Stimulated activated naive CD8-positive, alpha-beta T cell treated with anti-CD3 and anti-CD28 coated beads, Interleukin-15, Interleukin-2, amounts not matched to agents 100 U/mL and 50 U/mL, for 24 hours (primary cell): ENCODE measurements around the gene ZCWPW2.
A peak's percentile ranks its signal among the peaks of the same experiment; 100 is the strongest.

Experiments
- ATAC-seq: fragments of 150-1000 bp; cut with Tn5 transposase; one replicate; pipeline ENCODE4 v1.10.0; 2021
- DNase-seq: peaks from one replicate; pipeline ENCODE4 v3.0.0; 2021

ZCWPW2 gene

DNA sequence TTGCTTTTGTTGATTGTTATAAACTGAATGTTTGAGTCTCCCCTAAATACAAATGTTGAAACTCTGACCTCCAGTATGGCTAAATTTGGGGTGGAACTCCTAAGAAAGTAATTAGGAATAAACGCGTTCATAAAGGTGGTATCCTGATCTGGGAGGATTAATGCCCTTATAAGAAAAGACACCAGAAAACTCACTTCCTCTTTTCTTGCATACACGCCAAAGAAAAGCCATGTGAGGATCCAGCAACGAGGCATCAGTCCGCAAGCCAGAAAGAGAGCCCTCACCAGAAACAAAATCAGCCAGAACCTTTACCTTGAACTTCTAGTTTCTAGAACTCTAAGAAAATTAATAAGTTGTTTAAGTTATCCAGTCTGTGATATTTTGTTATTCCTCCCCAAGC, 37.5 kb downstream of the ZCWPW2 start:
- ATAC-seq (no peak), DNase-seq (no peak)

- DNase-seq (no peak), ATAC-seq (no peak)
Measured at GRCh38 chr3:28388978-28389377, 40.5 kb downstream of the ZCWPW2 start.

DNA sequence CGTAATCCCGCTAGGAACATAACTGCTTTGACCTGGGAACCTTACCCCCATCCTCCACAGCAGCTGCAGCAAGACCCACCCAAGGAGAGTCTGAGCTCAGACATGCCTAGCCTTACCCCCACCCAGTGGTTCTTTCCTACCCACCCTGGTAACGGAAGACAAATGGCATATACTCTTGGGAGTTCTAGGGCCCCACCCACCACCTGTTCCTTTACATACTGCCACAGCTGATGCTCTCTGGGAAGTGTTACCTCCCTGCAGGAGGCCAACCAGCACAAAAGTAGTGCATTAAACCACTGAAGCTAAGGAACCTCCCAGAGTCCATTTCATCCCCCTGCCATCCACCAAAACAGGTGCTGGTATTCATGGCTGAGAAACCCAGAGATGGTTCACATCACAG, 50.7 kb downstream of the ZCWPW2 start:
- no peak for DNase-seq
- ATAC-seq = no peak

DNA sequence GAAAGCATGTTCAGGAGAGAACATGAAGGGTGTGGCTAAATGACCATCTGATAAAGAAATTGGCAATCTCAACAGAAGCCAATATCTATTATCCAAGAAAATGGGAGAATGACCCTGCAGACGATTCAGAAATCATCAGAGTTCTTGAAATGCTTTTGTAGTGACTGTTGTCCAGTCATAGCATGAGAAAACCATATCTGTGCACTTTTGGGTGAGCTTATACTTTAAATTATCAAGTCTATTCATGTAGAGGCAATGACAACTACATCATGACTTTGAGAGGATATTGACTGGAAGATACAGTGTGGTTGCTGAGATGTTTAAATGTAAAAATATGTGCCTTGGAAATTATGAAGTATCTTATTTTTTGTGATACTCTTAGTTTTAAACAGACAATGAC, 57.7 kb downstream of the ZCWPW2 start:
- ATAC-seq (no peak), DNase-seq (no peak)

- no peak for DNase-seq
- ATAC-seq = no peak
Measured at GRCh38 chr3:28449398-28449797, 100.9 kb downstream of the ZCWPW2 start.

DNA sequence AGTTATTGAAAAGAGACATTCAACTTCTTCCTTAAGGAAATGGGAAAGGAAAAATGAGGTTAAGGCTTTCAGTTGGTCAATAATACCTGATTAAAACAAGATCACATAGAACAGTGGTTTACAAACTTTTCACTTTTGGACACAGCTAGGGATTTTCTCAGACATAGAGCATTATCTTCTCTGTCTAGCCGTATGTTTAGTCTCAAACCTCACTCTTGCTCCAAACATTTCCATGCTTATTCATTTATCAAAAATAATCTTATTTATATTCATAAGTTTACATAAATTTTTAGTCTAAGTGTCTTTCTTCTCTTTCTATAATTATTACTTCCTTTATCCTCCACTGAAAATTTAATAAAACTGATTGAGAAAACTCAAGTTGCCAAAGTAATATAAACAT, 114.3 kb downstream of the ZCWPW2 start:
- DNase-seq = no peak
- ATAC-seq = no peak

DNA sequence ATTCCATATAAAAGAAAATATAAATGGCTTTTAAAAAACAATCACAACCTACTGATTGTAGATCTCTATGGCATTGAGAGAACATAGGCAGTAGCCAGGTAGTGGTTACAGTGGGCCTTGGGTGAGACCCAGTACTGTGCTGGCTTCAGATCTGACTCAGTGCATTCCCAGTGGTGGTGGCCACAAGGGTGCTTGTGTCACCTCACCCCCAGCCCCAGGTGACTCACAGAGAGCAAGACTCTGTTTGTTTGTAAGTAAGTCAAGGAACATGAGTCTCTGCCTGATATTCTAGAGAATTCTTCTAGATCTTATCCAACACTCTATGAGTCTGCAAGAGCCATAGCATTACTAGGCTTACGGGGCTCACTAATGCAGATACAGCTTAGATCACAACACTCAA, 118.9 kb downstream of the ZCWPW2 start:
- ATAC-seq = no peak
- DNase-seq = no peak

DNA sequence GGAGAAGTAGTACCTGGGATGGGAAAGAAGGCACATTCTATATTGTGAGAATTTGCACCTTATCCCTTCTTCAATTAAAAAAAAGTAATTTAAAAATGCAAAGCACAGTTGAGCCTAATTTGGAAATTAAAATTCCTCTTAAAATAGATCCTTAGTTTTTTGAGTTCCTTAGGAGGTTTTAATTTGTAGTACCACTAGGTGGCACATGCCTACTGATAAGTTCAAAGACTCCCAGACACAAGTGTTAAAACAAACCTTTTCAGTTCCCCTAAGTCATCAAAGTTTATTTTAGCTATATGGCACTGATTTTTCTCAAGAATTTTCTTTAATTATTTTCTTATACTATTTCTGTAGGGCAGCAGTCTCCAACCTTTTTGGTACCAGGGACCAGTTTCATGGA, 127.7 kb downstream of the ZCWPW2 start:
- no peak for DNase-seq
- ATAC-seq = no peak

- ATAC-seq (no peak), DNase-seq (no peak)
Measured at GRCh38 chr3:28476764-28477163, 128.2 kb downstream of the ZCWPW2 start.

- ATAC-seq (no peak), DNase-seq (no peak)
Measured at GRCh38 chr3:28485164-28485563, 136.6 kb downstream of the ZCWPW2 start.

- DNase-seq = no peak
- no peak for ATAC-seq
Measured at GRCh38 chr3:28495301-28495700, 146.8 kb downstream of the ZCWPW2 start.

GRCh38 chr3:28502397-28502937, 153.9 kb downstream of the ZCWPW2 start:
- ATAC-seq (no peak), DNase-seq (no peak)

DNA sequence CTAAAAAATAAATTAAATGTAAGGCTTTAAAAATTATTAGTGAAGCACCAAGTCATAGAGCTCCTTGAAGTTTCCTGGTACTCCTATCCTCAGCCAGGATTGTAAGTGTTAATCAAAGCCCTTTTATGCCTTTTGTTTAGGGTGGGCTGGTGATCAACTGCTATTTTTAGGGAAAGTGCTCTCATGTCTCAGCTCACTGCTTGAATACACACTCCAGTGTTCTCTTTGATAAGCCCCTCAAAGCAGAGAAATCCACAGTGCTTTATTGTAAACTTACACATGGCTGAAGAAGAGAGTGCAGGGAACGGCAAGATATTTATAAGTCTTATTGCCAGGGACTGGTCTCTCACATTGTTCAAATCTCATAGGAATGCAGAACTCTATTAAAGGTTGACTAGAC, 156.5 kb downstream of the ZCWPW2 start:
- no peak for DNase-seq
- no peak for ATAC-seq

DNA sequence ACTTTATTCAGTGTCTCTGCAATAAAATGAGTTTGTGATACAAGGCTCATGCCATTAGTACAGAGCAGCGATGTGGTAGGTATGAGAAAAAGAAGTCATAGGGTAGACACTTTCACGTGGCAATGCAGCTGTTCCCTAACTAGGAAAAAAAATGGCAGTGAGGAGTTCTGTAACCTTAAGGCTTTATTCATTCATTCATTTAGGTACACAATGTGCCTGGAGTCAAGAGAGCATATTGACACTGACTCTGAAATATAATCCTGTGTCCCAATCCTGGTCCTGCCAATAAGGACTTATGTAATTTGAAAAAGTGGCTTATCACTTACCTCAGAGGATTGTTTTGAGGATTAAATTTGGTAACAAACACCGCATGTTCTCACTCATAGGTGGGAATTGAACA, 173.1 kb downstream of the ZCWPW2 start:
- DNase-seq (no peak), ATAC-seq (no peak)

DNA sequence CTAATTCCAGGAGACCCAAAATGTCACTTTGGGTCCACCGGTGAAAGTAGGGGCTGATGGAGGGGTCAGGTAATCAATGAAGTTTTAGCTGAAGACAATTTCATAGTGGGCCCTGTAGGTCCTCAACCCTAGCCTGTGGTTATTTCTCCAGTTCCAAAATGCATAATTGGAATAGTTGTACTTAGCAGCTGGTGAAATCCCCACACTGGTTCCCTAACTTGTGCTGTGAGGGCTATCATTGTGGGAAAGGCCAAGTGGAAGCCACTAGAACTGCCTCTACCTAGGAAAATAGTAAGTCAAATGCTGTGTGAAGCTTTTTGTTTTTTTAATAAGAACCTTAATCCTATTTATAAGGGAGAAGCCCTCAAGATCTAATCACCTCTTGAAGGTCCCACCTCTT, 193.8 kb downstream of the ZCWPW2 start:
- ATAC-seq = no peak
- no peak for DNase-seq

DNA sequence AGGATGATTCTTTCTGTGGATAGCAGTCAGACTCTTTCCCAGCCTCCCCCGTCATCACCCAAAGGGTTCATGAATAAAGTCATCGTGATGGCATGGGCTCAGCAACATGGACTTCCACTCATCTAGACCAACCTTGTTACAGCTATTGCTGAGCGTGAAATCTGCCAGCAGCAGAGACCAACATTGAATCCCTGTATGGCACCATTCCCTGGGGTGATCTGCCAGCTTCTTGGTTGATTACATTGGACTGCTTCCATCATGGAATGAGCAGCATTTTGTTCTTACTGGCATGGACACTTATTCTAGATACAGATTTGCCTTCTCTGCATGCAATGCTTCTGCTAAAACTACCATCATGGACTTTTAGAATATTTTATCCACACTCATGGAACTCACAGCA, 195.7 kb downstream of the ZCWPW2 start:
- no peak for ATAC-seq
- DNase-seq = no peak

DNA sequence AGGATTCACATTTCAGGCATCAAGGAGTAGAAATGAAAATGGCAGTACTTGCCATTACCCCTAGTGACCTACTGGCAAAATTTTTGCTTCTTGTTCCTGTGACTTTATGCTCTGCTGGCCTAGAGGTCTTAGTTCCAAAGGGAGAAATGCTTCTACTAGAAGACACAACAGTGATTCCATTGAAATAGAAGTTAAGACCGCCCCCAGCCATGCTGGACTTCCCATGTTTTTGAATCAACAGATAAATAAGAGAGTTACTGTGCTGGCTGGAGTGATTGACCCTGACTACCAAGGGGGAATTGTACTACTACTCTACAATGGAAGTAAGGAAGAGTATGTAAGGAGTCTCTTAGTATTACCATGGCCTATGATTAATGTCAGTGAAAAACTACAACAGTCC, 196.3 kb downstream of the ZCWPW2 start:
- ATAC-seq = no peak

GRCh38 chr3:28547677-28548076, 199.2 kb downstream of the ZCWPW2 start:
- no peak for ATAC-seq

More for the DNA sequence above, 196.3 kb downstream of the ZCWPW2 start:
- no peak for DNase-seq

GRCh38 chr3:28553175-28553574, 204.7 kb downstream of the ZCWPW2 start:
- DNase-seq = no peak
- no peak for ATAC-seq

More at GRCh38 chr3:28547677-28548076, 199.2 kb downstream of the ZCWPW2 start:
- no peak for DNase-seq

DNA sequence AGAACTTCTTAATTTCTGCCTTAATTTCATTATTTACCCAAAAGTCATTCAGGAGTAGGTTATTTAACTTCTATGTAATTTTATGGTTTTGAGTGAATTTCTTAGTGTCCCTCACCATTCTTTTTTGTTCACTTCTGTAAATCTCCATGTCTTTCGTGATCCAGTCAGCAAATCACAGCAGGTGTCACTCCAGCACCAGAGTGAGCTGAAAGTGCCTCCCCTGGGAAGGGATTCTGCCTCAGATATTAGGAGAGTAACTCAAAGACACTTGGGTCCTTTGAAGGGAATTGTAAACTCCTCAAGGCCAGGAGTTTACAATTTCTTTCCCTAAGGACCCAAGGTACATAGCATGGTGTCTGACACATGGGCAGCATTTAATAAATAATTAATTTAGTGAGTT, 207.7 kb downstream of the ZCWPW2 start:
- DNase-seq = no peak
- no peak for ATAC-seq

DNA sequence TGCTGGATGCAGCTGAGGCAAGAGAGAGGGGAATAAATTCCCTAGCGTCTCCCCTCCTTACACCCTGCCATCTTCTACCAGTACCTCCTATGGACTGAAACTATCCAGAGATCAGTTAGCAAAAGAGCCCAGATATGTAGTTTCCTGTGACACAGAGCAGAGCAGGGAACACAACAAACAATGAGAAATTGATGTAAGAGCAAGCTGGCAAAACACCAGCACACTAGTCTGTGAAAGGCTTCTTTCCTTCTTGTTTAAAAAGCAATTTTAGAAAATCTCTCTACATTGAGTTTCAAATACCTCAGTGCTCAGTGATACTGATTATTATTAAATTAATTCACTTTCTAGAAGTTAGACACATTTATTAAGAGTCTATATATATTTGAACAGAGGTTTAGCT, 215.7 kb downstream of the ZCWPW2 start:
- ATAC-seq = no peak
- no peak for DNase-seq

GRCh38 chr3:28569357-28569756, 220.8 kb downstream of the ZCWPW2 start:
- ATAC-seq (no peak), DNase-seq (no peak)

- ATAC-seq = no peak
Measured at GRCh38 chr3:28574036-28574435, 225.5 kb downstream of the ZCWPW2 start.

GRCh38 chr3:28575100-28575745, 226.7 kb downstream of the ZCWPW2 start:
- DNase-seq (no peak), ATAC-seq (peak; percentile 19)

More at GRCh38 chr3:28574036-28574435, 225.5 kb downstream of the ZCWPW2 start:
- DNase-seq = no peak
